AG08395 (cell line): ENCODE data around the gene ZNF622.

Experiments used
- DNase-seq: peaks from one replicate; pipeline ENCODE4 v3.0.0; 2012; ENCODE audit warnings: mixed read lengths, low spot score

The ZNF622 gene

GRCh38 chr5:16465544-16466432, at the start of gene ZNF622:
Gene ZNF622, minus strand, starts transcription at chr5:16465800. Its CDS starts 135 bp downstream, at chr5:16465665.
- DNase-seq: peak; percentile 82

- DNase-seq: no peak
Measured at GRCh38 chr5:16510098-16510497, 44.5 kb upstream of the ZNF622 start.

- DNase-seq: no peak
Measured at GRCh38 chr5:16508730-16509531, 43.3 kb upstream of the ZNF622 start.

GRCh38 chr5:16507716-16508115, 42.1 kb upstream of the ZNF622 start:
- peak; percentile 51 for DNase-seq

- DNase-seq: no peak
Measured at GRCh38 chr5:16505904-16506303, 40.3 kb upstream of the ZNF622 start.

- no peak for DNase-seq
Measured at GRCh38 chr5:16505140-16505891, 39.7 kb upstream of the ZNF622 start.

GRCh38 chr5:16504571-16504970, 39.0 kb upstream of the ZNF622 start:
- DNase-seq: no peak

- no peak for DNase-seq
Measured at GRCh38 chr5:16502866-16503265, 37.3 kb upstream of the ZNF622 start.

GRCh38 chr5:16500024-16500423, 34.4 kb upstream of the ZNF622 start:
- no peak for DNase-seq

GRCh38 chr5:16497546-16497945, 31.9 kb upstream of the ZNF622 start:
- DNase-seq: no peak

GRCh38 chr5:16493261-16493660, 27.7 kb upstream of the ZNF622 start:
- no peak for DNase-seq

- peak; percentile 58 for DNase-seq
Measured at GRCh38 chr5:16492398-16493140, 27.0 kb upstream of the ZNF622 start.

GRCh38 chr5:16490911-16491310, 25.3 kb upstream of the ZNF622 start:
- DNase-seq: no peak

- DNase-seq: peak; percentile 77
Measured at GRCh38 chr5:16489322-16489791, 23.8 kb upstream of the ZNF622 start.

- no peak for DNase-seq
Measured at GRCh38 chr5:16487456-16487855, 21.9 kb upstream of the ZNF622 start.

- DNase-seq: no peak
Measured at GRCh38 chr5:16486711-16487111, 21.1 kb upstream of the ZNF622 start.

GRCh38 chr5:16485656-16486055, 20.1 kb upstream of the ZNF622 start:
- DNase-seq: no peak

GRCh38 chr5:16484081-16484480, 18.5 kb upstream of the ZNF622 start:
- no peak for DNase-seq

GRCh38 chr5:16483361-16483760, 17.8 kb upstream of the ZNF622 start:
- DNase-seq: no peak

GRCh38 chr5:16482891-16483290, 17.3 kb upstream of the ZNF622 start:
- DNase-seq: no peak

GRCh38 chr5:16480821-16481538, 15.4 kb upstream of the ZNF622 start:
- DNase-seq: no peak
